ENCODE data around the gene HIVEP3. TPM values are rescaled to one million over a fixed set of nuclear protein-coding genes. Genes with fewer than 3 reads are reported as not detected.

Gene HIVEP3
- total and polyA plus RNA-seq, 11 donors = 3.2 to 11.9 (median 5.0) TPM

DNA sequence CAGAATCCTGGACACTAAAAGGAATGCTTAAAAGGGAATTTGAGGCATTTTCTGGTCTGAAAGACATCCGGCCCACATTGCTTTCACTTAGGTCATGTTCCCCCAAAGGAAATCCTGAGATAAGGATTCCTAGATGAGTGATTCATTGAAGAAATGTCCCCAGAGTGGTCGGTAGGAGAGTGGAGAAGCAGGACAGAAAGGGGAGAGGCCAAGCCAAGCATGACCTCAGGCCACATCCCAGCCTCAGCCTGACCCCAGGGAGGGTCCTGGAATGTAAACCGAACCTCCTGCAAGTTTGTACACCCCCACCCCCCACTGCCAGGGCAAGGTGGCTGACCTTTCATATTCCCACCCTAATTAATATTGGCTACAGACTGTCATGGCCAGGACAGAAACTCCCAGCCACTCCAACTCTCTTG lies 16.6 kb downstream of the HIVEP3 start:
- Histone ChIP-seq H3K36me3 (no peaks in the 10 kb centered on the region), H3K4me3 (no peak overlapping the region), H3K27ac (peak overlapping the region in 3 of 12 donors; percentile 15 to 66 (median 65)), H3K27me3 (no peaks in the 10 kb centered on the region), H3K4me1 (peaks cover 0 to 56% (median 21%) of the 10 kb centered on the region in 12 donors), H3K9me3 (no peaks in the 10 kb centered on the region)
- intact Hi-C loops (cut with DNase I) = loop anchor here in 2 of 10 donors (5.0 kb wide), 1 partner anchor 90 kb away; no protein-coding TSS in a partner anchor
- TF ChIP-seq, protein P1, sequence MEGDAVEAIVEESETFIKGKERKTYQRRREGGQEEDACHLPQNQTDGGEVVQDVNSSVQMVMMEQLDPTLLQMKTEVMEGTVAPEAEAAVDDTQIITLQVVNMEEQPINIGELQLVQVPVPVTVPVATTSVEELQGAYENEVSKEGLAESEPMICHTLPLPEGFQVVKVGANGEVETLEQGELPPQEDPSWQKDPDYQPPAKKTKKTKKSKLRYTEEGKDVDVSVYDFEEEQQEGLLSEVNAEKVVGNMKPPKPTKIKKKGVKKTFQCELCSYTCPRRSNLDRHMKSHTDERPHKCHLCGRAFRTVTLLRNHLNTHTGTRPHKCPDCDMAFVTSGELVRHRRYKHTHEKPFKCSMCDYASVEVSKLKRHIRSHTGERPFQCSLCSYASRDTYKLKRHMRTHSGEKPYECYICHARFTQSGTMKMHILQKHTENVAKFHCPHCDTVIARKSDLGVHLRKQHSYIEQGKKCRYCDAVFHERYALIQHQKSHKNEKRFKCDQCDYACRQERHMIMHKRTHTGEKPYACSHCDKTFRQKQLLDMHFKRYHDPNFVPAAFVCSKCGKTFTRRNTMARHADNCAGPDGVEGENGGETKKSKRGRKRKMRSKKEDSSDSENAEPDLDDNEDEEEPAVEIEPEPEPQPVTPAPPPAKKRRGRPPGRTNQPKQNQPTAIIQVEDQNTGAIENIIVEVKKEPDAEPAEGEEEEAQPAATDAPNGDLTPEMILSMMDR (IDR thresholded peaks at IDR 0.05) = no peak
- TF ChIP-seq POLR2A (IDR thresholded peaks at IDR 0.05) = no peak
- WGBS, 4 donors = 20 to 47% (median 27%) methylated on average over 3 of the region's 3 CpGs
- ATAC-seq (peak in 3 of 4 donors; percentile 65 to 87 (median 66)), DNase-seq (peak in 2 of 5 donors; percentile 52 to 64)

DNA sequence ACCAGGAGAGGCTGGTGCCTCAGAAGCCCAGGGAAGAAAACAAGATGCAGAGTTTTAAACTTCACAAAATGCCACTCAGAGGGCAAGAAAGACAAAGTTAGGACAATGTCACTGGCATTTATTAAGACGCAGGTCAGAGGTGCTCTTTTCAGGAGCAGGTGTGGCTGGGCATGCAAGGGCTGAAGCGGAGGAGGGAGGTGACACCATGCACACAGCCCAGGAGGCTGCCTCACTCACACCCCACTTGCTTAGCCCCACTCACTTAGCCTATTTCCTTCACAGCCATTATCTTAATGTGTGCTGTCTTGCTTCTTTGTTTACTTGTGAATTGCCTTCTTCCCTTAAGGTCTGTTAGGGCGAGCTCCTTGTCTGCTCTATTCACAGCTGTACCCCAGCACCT lies 17.2 kb downstream of the HIVEP3 start:
- Histone ChIP-seq H3K36me3 (no peaks in the 10 kb centered on the region), H3K27me3 (no peaks in the 10 kb centered on the region), H3K4me3 (no peak overlapping the region), H3K4me1 (peaks cover 0 to 56% (median 21%) of the 10 kb centered on the region in 12 donors), H3K9me3 (no peaks in the 10 kb centered on the region), H3K27ac (peak overlapping the region in 2 of 12 donors; percentile 65 to 66)
- TF ChIP-seq POLR2A (IDR thresholded peaks at IDR 0.05) = no peak
- TF ChIP-seq, protein P1 (IDR thresholded peaks at IDR 0.05) = no peak
- no peak for ATAC-seq
- intact Hi-C loops (cut with DNase I) = loop anchor here in 2 of 10 donors (5.0 kb wide), 1 partner anchor 89 kb away; no protein-coding TSS in a partner anchor
- 91 to 94% (median 94%) methylated on average over 3 of the region's 3 CpGs for WGBS, 4 donors
- DNase-seq = no peak

DNA sequence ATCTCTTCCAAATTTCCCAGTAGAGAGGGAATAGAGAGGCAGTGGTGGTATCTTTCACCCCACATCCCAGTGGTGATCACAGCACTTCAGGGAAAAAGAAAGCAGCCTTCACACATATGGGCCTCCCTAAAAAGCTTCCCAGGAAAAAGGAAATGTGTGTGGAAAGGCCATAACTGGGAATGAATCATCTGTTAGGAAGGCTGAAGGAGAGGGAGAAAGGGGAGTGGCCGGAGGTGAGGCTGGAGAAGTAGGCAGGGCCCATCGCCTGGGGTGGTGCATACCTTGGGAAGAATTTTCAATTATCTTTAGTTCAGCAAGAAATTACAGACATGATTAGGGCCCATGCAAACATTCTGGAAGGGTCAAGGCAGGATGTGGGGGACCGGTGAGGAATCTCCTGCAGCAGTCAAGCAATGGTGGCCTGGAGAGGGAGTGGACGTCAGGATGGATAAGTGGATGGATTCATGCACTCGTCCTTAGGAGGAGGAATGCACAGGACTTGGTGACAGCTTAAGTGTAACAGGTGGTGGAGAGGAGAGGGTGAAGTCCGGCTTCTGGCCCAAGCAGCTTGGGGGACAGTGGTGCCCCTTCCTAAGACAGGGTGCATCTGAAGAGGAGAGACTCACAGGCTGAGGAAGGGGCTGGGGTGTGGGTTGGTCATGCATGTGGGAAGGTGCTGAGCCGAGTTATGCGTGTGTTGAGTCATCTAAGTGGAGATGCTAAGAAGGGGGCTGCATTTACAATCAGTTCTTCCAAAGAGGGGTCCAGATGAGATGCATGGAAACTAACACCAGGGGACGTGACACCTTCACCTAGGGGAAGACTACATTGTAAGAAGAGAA lies 17.9 kb downstream of the HIVEP3 start:
- no peaks in the 10 kb centered on the region for H3K27me3 ChIP-seq
- no peaks in the 10 kb centered on the region for H3K36me3 ChIP-seq
- H3K9me3 ChIP-seq = no peaks in the 10 kb centered on the region
- intact Hi-C loops (cut with DNase I) = loop anchor here in 2 of 10 donors (5.0 kb wide), 1 partner anchor 89 kb away; no protein-coding TSS in a partner anchor
- TF ChIP-seq, protein P1 (IDR thresholded peaks at IDR 0.05) = no peak
- TF ChIP-seq POLR2A (IDR thresholded peaks at IDR 0.05) = no peak
- ATAC-seq = no peak
- H3K4me3 ChIP-seq = no peak overlapping the region
- DNase-seq = no peak
- peak overlapping the region in 1 of 12 donors; percentile 65 for H3K27ac ChIP-seq
- H3K4me1 ChIP-seq = peaks cover 0 to 56% (median 21%) of the 10 kb centered on the region in 12 donors
- 84 to 90% (median 87%) methylated on average over 9 of the region's 9 CpGs for whole genome bisulfite sequencing, 4 donors

DNA sequence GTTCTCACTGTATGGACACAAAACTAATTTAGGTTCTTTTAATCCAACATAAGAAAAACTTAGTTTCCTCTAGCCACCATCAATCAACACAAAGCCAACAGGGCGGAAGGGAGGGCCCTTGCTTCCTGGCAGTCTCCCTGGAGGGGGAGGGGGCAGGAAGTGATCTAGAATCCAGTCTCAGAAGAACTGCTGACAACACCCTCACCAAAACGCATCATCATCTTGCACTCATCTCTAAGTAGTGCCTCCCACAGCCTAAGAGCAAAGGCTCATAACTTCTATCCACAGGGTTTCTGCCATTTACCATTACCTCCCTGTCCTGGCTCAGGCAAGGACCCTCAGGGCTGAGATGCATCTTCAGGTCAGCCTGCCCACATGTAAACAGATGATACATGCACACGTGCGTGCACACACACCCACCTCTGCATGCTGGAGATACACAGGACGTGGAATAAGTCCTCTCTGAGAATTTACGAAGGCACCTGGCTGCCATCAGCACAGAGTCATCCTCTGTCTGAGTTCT lies 20.5 kb downstream of the HIVEP3 start:
- Histone ChIP-seq H3K9me3 (no peaks in the 10 kb centered on the region), H3K4me3 (no peak overlapping the region), H3K27me3 (no peaks in the 10 kb centered on the region), H3K36me3 (no peaks in the 10 kb centered on the region), H3K27ac (peak overlapping the region in 2 of 12 donors; percentile 44 to 59), H3K4me1 (peaks cover 0 to 59% (median 21%) of the 10 kb centered on the region in 12 donors)
- ATAC-seq (peak in 3 of 4 donors; percentile 30 to 73 (median 41)), DNase-seq (peak in 3 of 5 donors; percentile 34 to 71 (median 46))
- TF ChIP-seq, protein P1 (IDR thresholded peaks at IDR 0.05) = no peak
- TF ChIP-seq POLR2A (IDR thresholded peaks at IDR 0.05) = no peak
- intact Hi-C loops (cut with DNase I) = no loop called here
- 43 to 60% (median 52%) methylated on average over 6 of the region's 6 CpGs for WGBS, 4 donors

Data from heart left ventricle (tissue), 16 donors.